OCI-LY1 (cell line): ENCODE data around the gene MYO3B.

Experiments
- H2AFZ ChIP-seq: fragments of 200-600 bp; sonication (generic), shearing (Covaris generic); 2 replicates; pipeline ENCODE4 v1.6.0; 2014; ENCODE audit warnings: antibody characterized with exemption, mild to moderate bottlenecking, low read length
- H3F3A ChIP-seq: fragments of 200-600 bp; sonication (generic), shearing (Covaris generic); 2 replicates; pipeline ENCODE4 v1.6.0; 2014; ENCODE audit warnings: mild to moderate bottlenecking, antibody characterized with exemption, low read length, moderate library complexity; ENCODE audit not compliant: insufficient read depth
- H3K27ac ChIP-seq: fragments of 200-600 bp; sonication (generic); 2 replicates; pipeline ENCODE4 v1.5.1; 2014; ENCODE audit warnings: low read length, mixed run types, mild to moderate bottlenecking, low read depth; ENCODE audit not compliant: poor library complexity, severe bottlenecking
- H3K27me3 ChIP-seq: fragments of 200-600 bp; sonication (generic); 2 replicates; pipeline ENCODE4 v1.6.0; 2014; ENCODE audit warnings: antibody characterized with exemption, mild to moderate bottlenecking, low read length, moderate library complexity; ENCODE audit not compliant: insufficient read depth
- H3K36me3 ChIP-seq: fragments of 200-600 bp; sonication (generic); 2 replicates; pipeline ENCODE4 v1.6.1; 2014; ENCODE audit warnings: mild to moderate bottlenecking, antibody characterized with exemption, low read length, moderate library complexity, mixed read lengths; ENCODE audit not compliant: insufficient read depth
- H3K4me1 ChIP-seq: fragments of 200-600 bp; sonication (generic); 2 replicates; pipeline ENCODE4 v1.5.1; 2014; ENCODE audit warnings: mild to moderate bottlenecking, low read length, moderate library complexity; ENCODE audit not compliant: insufficient read depth, severe bottlenecking
- H3K4me2 ChIP-seq: fragments of 200-600 bp; sonication (generic), shearing (Covaris generic); 2 replicates; pipeline ENCODE4 v1.6.1; 2014; ENCODE audit warnings: low read length
- H3K4me3 ChIP-seq: fragments of 200-600 bp; sonication (generic); 2 replicates; pipeline ENCODE4 v1.5.1; 2014; ENCODE audit warnings: low read length, low read depth, mild to moderate bottlenecking, mixed read lengths; ENCODE audit not compliant: poor library complexity, severe bottlenecking
- H3K79me2 ChIP-seq: fragments of 200-600 bp; shearing (Covaris generic); 2 replicates; pipeline ENCODE4 v1.6.1; 2016; ENCODE audit warnings: mixed run types, low read length, mixed read lengths; ENCODE audit not compliant: insufficient read depth
- H3K9ac ChIP-seq: fragments of 200-600 bp; sonication (generic), shearing (Covaris generic); 2 replicates; pipeline ENCODE4 v1.6.1; 2014; ENCODE audit warnings: mild to moderate bottlenecking, low read length, mixed read lengths
- H3K9me2 ChIP-seq: fragments of 200-600 bp; sonication (generic), shearing (Covaris generic); 2 replicates; pipeline ENCODE4 v1.6.1; 2014; ENCODE audit warnings: low read depth, mild to moderate bottlenecking, low read length, mixed read lengths
- H3K9me3 ChIP-seq: fragments of 200-600 bp; shearing (Covaris generic); 2 replicates; pipeline ENCODE4 v1.6.1; 2014; ENCODE audit warnings: low read length, mixed read lengths
- H4K20me1 ChIP-seq: fragments of 200-600 bp; sonication (generic), shearing (Covaris generic); 2 replicates; pipeline ENCODE4 v1.6.0; 2016; ENCODE audit warnings: mild to moderate bottlenecking, low read length; ENCODE audit not compliant: insufficient read depth
- CTCF ChIP-seq: fragments of 200-600 bp; sonication (generic), shearing (Covaris generic); IDR thresholded peaks from 2 replicates; pipeline ENCODE4 v1.5.1; 2017; ENCODE audit warnings: mild to moderate bottlenecking, antibody characterized with exemption, low read length, moderate library complexity, mixed read lengths
- EZH2 ChIP-seq: fragments of 200-600 bp; sonication (generic), shearing (Covaris generic); IDR thresholded peaks from 2 replicates; pipeline ENCODE4 v1.8.0; 2017; ENCODE audit warnings: borderline replicate concordance, mixed run types, mild to moderate bottlenecking, antibody characterized with exemption, low read length, moderate library complexity, mixed read lengths

MYO3B gene

GRCh38 chr2:170162271-170162632, 15.7 kb upstream of the MYO3B start:
- Histone ChIP-seq H3K79me2 (no peaks in the 10 kb centered on the region), H3K9me3 (no peaks in the 10 kb centered on the region), H3K27ac (no peak overlapping the region), H3K4me2 (no peak overlapping the region), H4K20me1 (no peaks in the 10 kb centered on the region), H3K9ac (no peak overlapping the region), H3F3A (no peaks in the 10 kb centered on the region), H3K4me1 (no peaks in the 10 kb centered on the region), H3K36me3 (no peaks in the 10 kb centered on the region), H3K27me3 (no peaks in the 10 kb centered on the region), H3K4me3 (no peak overlapping the region), H2AFZ (no peak overlapping the region), H3K9me2 (no peaks in the 10 kb centered on the region)
- no peak for TF ChIP-seq EZH2
- TF ChIP-seq CTCF = no peak

- Histone ChIP-seq H3K4me2 (no peak overlapping the region), H3F3A (no peaks in the 10 kb centered on the region; the same call in 1 of the 2 replicates), H3K27me3 (no peaks in the 10 kb centered on the region), H3K9ac (no peak overlapping the region), H3K79me2 (no peaks in the 10 kb centered on the region), H3K4me3 (no peak overlapping the region), H2AFZ (no peak overlapping the region), H3K9me3 (no peaks in the 10 kb centered on the region), H3K27ac (no peak overlapping the region), H4K20me1 (no peaks in the 10 kb centered on the region), H3K9me2 (no peaks in the 10 kb centered on the region), H3K36me3 (no peaks in the 10 kb centered on the region), H3K4me1 (no peaks in the 10 kb centered on the region)
- no peak for TF ChIP-seq CTCF
- no peak for TF ChIP-seq EZH2
Measured at GRCh38 chr2:170163411-170164065, 14.4 kb upstream of the MYO3B start.

- Histone ChIP-seq H3K79me2 (no peaks in the 10 kb centered on the region), H3K9ac (no peak overlapping the region), H3F3A (no peaks in the 10 kb centered on the region; the same call in 1 of the 2 replicates), H3K4me1 (peaks cover 8% of the 10 kb centered on the region), H4K20me1 (no peaks in the 10 kb centered on the region), H3K36me3 (no peaks in the 10 kb centered on the region), H3K9me2 (no peaks in the 10 kb centered on the region), H3K4me3 (no peak overlapping the region), H3K27ac (no peak overlapping the region), H2AFZ (no peak overlapping the region; the same call in 1 of the 2 replicates), H3K27me3 (no peaks in the 10 kb centered on the region), H3K4me2 (no peak overlapping the region), H3K9me3 (no peaks in the 10 kb centered on the region)
- no peak for TF ChIP-seq CTCF
Measured at GRCh38 chr2:170165129-170165528, 12.8 kb upstream of the MYO3B start.
